Activated CD8-positive, alpha-beta memory T cell treated with anti-CD3 and anti-CD28 coated beads for 48 hours (primary cell): ENCODE results near the gene MYO16.

Source experiments
- DNase-seq, 3 experiments: peaks; one replicate each; pipeline ENCODE4 v3.0.0-alpha.2; 2020; ENCODE audit warnings: low read depth in 2 of 3, low spot score in 2 of 3

MYO16 gene

DNA sequence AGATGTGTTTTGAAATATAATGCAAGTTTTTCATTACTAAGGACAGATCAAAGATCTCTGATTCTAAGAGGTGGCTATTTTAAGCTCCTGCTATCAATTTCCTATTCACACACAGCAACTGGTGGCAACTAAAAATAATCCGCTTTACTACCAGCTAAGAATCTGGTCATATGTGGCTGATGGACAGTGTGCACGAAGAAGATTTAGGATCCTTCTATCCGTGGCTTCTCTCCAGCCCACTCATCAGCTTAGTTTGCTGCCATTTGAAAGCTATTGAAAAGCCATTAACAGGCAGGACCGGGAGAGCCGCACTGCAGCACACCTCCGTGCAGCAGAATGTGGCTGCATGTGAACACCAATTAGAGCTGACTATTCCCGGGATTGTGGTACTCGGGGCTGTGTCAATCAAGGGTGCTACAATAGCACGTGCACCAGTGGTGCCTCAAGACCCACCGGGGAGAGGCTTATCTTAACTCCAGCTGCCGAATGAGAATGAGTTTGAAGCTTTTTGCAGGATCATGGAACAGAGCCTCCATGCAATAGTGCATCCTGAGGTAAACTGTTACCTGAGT, at the start of gene MYO16:
Gene MYO16, plus strand, starts transcription at position 431 of the 572 bp plus-strand sequence. CDS start 234 bp downstream, outside the sequence.
- no peak for DNase-seq

DNA sequence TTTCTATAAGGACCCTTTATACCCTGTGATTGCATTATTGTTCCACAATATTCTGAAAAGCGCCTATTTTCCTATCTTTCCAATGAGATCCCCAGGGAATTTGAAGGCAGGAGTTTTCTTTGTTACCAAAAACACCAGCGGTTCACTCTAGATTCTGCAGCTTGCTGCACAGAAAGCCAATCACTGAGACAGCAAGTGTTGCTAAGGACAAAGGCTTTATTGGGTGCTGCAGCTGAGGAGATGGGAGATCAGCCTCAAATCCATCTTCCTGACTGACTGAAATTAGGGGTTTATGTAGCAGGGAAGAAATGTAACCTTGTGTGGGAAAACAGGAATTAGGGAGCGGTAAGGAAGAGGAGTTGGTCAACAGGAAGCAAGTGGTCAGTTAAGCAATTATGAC, 42.6 kb upstream of the MYO16 start:
- DNase-seq: no peak

DNA sequence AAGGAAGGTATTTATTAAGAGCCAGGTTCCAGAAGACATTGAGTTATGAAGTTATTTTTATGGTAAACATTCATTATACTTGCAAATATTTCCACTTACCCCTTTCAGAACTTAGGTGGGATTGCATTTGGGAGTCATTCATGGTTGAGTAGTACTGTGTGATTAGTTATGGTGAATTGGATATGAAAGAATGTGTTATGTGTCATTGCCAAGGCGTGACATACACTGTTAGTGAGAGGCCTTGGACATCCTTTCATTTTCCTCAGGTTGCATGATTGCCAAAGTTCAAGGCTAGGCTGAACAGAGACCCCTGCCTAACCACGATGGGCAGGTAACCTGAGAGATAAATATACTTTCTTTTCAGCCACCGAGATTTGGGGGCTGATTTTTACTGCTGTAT, 40.9 kb upstream of the MYO16 start:
- DNase-seq: no peak

DNA sequence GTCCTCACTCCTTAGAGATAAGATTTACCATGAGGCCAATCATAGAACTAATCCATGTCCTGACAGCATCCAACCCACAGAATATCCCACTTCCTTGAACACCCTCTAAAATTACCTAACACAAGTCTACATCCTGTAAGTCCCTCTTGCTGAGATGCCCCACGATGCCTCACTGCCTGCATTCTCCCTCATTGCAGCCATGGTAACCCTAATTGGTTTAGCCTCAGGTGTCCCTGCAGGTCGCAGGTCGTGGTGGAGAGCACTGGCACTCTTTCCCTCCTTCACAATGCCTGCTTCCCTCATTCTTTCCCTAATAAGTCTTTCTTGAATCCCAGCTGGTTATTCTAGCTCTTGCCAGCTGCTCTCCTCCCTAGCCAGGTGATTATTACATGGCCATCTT, 35.3 kb upstream of the MYO16 start:
- DNase-seq: no peak

DNA sequence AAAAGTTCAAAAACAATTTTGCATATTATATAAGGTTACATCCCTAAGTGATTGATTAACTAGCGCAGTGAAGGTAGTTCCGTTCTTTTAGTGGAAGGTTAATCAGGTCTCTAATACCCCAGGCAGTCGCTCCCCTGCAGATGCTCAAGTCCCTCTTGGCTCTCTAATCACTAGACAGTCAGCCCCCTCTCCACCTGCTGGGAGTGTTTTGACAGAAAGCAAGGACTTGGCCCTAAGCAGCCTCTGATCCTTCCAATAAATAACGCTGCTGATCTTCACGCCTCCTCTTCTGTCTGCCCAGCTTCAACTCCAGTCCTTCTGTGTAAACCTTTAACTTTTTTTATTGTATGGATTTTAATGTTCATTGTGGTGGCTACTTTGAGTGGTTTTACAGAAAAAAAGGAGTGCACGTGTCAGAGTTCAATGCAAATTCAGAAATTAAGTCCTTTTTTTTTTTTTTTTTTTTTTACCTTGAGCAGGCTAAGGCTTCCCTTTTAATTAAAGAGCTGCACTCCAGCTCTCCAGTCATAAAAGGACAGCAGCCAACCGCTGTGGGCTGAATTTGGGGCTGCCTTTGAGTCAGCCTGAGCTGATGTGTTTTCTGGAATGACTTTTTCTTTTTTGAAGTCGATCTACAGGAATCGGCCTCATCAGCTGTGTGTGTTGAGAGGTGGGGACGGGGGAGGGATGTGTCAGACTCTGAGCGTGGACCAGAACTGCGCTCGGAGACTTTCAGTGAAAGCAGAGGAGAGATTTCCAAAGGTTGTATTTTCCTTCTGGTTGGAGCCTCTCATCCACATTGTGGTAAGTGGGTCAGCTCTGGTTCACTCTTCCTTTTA, 33.8 kb upstream of the MYO16 start:
- DNase-seq: no peak

DNA sequence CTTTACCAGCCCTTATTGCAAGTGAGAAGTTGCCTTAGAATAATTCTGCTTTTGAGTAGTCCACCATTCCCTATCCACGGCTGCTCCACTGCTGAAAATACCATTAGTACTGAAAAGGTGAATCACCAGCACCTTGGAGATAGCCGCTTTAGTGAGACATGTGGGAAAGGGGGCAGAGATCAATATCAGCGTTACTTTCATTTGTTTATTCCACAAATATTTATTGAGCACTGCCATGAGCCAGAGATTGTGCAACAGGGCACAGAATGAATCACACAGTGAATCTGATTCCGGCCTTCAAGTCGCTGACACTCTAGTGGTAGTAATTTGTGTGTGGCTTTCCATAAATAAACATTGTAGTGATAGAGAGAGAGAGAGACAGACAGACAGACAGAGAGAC, 31.5 kb upstream of the MYO16 start:
- DNase-seq: no peak

DNA sequence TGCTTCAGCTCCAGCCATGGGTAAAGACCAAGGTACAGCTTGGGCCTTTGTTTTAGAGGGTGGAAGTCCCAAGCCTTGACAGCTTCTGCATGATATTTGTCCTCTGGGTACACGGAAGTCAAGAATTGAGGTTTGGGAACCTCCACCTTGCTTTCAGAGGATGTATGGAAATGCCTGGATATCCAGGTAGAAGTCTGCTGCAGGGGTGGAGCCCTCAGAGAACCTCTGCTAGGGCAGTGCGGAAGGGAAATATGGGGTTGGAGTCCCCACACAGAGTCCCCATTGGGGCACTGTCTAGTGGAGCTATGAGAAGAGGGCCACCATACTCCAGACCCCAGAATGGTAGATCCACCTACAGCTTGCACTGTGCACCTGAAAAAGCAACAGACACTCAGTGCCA, 23.0 kb upstream of the MYO16 start:
- DNase-seq: no peak

DNA sequence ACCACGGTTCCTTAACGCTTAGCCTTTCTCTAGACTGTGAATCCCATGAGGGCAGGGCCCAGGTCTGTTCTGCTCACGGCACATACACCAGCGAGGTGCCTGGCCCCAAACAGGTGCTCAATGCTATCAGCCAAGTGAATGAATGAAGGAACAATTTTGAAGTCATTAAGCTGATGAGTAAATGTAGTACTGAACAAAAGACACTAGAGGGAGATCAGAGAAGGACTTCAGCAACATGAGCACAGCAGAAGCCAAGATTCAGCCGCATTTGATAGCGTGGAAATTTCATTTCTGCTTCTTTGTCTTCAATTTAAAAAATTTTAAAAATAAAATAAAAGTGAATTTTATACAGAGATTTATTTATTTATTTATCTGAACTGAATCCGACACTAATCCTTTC, 20.1 kb upstream of the MYO16 start:
- DNase-seq: no peak

DNA sequence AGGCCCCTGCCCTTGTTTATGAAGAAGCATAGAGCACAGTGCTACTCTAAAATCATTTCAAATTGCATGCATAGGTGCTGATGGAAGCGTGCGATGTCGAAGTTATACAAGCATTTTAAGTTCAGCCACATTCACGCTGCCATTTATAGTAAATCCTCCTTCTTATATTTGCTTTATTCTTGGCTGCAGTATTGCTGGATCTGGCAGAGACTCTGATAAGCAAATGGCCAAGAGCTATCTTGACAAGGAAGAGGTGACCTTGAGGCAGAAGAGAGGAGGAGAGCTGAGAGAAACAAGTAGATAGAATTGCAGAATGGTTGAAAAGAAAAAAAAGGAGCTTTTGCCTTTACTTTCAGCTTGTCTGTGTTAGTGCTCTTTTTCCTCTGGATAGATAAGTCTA, 18.9 kb upstream of the MYO16 start:
- no peak for DNase-seq

DNA sequence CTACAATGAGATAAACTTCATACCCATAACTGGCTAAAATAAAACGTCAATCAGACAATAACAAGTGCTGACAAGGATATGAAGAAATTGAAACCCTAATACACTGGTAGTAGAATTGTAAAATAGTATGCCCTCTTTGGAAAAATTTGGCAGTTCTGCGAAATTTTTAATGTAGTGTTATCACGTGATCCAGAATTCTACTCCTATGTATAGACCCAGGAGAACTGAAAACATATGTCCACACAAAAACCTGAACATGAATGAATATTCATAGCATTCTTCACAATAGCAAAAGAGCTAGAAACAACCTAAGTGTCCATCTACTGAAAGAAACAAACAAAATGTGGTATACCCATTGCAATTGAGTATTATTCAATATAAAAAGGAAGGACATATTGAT, 14.2 kb upstream of the MYO16 start:
- DNase-seq: no peak

DNA sequence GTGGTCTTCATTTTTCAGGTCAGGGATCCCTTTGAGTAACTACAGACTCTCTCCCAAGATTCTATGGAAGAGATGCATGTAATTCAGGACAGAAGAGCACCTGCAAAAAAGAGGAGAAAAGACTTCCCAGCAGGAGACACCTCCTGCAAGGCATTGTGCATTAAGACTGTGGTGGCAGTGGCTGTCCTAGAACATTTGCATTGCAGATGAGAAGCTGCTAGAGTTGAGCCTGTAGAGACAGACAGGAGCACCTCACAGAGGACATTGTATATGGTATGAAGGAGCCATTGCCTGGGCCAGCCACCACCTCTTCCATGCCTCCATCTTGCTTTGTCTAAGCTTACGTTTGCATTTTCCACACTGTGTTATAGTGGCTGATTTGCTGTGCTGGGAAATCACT, 11.2 kb upstream of the MYO16 start:
- no peak for DNase-seq

DNA sequence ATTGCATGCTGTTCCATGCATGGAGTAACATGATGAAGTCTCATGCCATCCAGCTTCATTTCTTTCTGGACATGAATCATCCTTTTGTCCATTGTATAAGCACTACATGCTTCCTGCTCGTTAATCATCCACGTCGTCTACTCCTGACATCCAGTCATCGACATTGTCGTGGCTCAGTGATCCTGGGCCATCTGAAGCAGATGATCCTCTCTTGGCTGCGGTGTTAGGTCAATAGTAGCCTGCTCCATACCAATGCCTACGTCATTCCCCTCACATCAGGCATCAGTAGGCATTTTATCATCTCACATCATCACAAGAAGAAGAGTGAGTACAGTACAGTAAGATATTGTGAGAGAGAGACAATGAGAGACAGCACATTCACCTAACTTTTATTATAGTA, 7.9 kb upstream of the MYO16 start:
- DNase-seq: no peak

DNA sequence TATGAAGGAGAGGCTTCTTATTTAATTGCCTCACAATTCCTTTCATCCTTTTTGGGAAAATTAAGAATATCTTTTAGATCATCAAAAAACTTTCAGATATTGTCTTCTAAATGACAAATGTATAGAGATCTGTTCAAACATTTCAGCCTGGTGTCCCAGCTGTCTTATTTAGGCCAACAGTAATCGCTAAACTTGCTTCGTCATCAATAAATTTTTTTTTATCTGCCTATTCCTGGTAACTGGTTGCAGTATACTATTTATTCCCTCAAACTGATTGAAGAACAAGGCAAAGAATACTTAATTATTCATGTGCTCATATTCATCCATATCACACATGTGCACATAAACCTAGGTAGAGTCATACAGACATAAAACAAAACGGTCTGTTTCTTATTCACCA, 5.3 kb upstream of the MYO16 start:
- no peak for DNase-seq

DNA sequence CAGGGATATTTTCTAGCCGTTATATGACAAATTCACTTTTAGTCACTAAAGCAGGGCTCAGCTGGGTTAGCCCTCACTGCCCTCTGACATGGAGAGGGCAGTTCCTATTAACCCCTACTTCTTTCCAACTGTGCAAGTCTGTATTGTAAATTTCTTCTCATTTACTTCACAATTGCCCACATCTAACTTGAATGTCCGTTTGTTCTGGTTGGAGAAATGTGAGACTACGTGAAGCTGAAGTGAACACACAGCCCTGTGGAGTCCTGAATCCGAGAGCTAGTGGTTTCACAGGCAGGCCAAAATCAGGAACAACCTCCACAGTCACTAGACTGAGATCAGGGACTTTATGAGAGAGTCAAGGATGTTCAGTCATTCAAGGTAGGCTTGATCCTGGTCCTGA, 4.4 kb upstream of the MYO16 start:
- DNase-seq: no peak

DNA sequence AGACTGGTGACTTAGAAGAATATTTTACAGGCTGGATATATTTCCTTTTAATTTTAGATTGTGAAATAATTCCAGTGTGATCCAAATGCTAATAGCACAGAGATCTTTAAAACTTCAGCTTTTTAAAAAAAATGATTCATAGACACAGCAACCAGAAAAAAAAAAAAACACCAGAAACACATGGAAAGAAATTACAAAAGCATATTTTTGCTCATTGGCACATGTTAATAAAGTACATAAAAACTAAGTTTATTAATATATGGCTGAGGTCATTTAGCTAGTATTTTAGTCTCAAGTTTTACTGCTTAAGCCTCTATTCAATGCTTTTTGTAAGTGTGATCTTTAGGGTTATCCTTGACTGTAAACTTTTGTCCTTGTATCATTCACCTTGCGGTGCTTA, 577 bp downstream of the MYO16 start:
- DNase-seq: no peak

DNA sequence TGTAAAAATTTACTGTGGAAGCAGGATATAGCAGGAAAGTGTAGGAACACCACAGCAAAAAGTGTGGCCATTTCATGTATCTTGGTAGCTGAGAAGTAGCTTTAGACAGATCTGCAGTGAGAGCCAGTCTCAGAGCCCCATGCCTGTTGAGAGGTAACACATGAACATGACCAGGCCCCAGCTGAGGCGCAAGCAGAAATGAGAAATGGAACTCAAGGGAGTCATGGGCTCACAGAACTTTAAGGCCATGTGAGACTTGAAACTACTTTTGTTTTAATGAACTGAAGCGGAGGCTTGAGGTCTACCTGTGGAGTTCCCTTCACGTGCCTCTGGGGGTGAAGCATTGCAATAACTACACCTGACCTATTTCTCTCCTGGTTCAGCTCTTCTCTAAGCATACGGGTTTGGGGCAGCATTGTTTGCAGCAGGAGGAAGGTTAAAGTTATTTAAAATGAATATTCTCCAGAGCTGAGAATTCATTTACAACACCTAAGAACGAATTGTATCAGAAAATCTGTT, 3.3 kb downstream of the MYO16 start:
- no peak for DNase-seq

DNA sequence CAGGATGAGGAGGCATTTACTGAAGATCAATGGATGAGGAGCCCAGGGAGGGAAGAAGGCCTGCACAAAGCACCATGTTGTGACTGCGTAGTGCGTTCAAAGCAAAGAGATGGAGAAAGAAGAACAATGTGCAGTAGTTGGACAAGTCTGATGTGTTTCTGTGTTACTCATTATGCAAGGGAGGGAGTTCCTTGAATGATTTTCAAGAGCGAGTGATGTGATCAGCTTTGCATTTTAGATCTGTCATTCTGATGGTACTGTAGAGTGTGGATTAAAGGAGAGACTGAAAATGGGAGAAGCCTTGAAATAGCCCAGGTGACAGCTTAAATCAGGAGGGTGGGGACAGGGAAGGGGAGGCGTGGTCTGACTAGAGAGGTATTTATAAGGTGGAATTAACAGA, 9.5 kb downstream of the MYO16 start:
- no peak for DNase-seq

DNA sequence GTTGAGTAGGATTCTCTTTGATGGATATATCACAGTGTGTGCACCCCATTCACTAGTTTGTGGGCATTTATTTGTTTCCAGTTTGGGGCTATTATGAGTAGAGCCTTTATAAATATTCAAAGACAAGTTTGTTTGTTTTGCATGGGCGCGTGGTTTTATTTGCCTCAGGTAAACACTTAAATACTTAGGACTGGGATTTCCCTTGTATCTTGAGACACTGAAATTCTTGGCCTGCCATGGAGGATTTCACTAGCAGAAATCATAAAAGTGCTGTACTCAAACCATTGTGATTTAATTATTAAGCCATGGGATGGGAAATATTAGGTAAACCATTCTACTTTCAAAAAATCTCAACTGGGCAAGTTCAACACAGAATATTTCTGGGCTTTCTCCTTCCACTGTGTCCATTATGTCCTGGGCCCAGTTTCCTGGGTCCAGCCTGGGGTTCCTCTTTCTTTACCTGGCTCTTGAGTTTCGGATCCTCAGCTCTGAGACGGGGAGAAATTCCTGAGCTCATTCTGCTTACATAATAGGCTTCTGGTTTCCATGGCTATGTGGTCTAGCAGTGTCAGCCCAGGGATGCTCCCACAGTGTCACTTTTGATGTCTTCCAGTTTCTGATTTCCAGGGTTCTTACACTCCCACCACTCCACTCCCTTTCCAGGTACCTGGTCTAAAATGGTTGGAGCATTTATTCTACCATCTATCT, 14.4 kb downstream of the MYO16 start:
- DNase-seq: no peak

DNA sequence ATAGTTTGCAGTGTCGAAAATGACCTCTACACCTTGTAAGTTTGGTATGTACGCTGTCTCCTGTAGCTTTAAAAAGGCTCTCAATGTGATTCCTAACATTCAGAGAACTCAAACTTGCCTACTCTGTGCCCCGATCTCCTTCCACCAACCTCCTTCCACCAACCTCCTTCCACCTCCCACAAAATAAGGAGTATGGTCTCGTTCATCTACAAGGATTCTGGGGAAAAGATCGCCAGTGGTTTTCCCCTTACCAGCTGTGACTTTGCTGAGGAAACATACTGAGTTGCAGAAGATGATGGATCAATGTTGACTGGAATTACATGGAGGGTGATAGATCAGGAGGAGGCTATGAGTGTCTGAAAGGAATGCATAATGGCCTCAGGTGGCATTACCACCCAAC, 16.0 kb downstream of the MYO16 start:
- DNase-seq: no peak

DNA sequence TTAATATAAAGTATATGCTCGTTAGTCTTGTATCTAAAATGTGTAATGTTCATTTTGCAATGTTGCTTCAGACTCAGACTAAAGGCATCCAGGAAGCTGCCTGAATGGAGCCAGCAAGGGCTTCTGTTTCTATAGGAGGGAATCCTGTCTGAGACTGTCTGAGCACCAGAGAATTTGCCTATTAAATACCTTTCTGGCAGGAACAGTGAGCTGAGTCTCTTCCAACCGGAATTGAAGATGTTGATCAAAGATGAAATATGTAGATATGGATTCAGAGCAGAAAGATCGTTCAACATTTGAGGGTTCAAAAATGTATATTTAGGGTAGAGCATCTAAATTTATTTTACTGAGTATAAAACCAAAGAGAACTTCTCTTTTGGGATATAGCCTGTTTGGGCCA, 20.9 kb downstream of the MYO16 start:
- DNase-seq: no peak

DNA sequence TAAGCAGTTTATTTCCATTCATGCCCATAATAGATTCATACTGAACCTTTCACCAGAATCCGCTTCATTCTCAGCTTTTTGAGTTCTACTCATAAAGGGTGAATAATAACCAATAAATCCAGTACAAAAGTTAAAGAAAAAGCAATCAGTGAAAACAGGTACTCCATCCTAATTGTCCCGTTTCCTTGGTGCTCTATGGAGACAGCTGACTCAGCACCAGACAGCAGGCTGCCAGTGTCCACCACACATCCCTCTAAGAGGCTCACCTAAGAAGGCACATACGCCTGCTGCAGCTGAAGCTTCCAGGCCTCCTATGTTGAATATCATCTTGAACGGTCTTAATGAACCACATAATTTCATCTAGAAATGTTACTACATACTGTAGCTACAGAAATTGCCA, 27.3 kb downstream of the MYO16 start:
- no peak for DNase-seq

DNA sequence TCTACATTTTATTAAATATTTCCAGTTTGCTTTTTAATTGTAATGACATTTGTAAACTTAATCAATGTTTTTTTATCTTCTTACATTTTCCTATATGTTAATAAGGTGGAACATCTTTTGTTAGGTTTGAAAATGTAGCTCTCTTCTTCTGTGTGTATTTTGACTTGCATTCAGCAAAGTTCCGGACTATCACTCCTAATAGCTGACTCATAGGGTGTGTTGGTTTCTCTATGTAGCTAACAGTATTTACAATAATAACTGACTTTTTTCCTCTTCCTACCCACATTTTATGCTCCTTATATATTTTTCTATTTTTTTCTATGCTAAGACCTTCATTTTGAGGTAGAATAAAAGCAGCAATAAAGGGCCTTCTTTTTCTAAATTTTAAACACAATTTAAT, 28.1 kb downstream of the MYO16 start:
- DNase-seq: no peak
